H1 (cell line): ENCODE data around the gene KLHL2. TPM values are rescaled to one million over a fixed set of nuclear protein-coding genes. Genes with fewer than 3 reads are reported as not detected.

ENCODE experiments used
- CTCF ChIA-PET: fragments of 300-600 bp; sonication (Branson Sonifier 250); formaldehyde crosslinking; loops from one replicate; lab custom pipeline; 2021; ENCODE audit not compliant: partially characterized antibody; lab: Charles Lee
- POLR2A ChIA-PET: fragments of 300-600 bp; sonication (Branson Sonifier 250); formaldehyde crosslinking; loops from one replicate; lab custom pipeline; 2021; ENCODE audit warnings: inconsistent platforms; ENCODE audit not compliant: partially characterized antibody; lab: Charles Lee
- DNase-seq, 2 experiments: peaks; one replicate each; pipeline versions ENCODE4 v3.0.0 to v3.0.0-alpha.2; 2010 to 2022; ENCODE audit warnings: low spot score in 2 of 2, low read depth in 1 of 2, mixed read lengths in 1 of 2
- FAIRE-seq: peaks from 2 replicates; lab custom pipeline; 2011; peaks lifted over from hg19 to GRCh38; lab: Jason Lieb, UNC
- H2AFZ ChIP-seq: 2 replicates; pipeline ENCODE4 v1.8.1; 2012; ENCODE audit warnings: low read length, inconsistent platforms
- H2AK5ac ChIP-seq: 2 replicates; pipeline ENCODE4 v1.6.1; 2013; ENCODE audit warnings: low read depth, low read length
- H2BK120ac ChIP-seq: replicated peaks from 2 replicates; pipeline ENCODE3; 2013; ENCODE audit warnings: low read depth, low read length, inconsistent platforms
- H2BK12ac ChIP-seq: 2 replicates; pipeline ENCODE4 v1.6.1; 2013; ENCODE audit warnings: low read depth, low read length
- H2BK15ac ChIP-seq: 2 replicates; pipeline ENCODE4 v1.6.1; 2013; ENCODE audit warnings: low read length
- H2BK20ac ChIP-seq: 2 replicates; pipeline ENCODE4 v1.6.1; 2013; ENCODE audit warnings: low read length
- H2BK5ac ChIP-seq: 2 replicates; pipeline ENCODE4 v1.6.1; 2013; ENCODE audit warnings: low read depth, low read length
- H3K14ac ChIP-seq: 2 replicates; pipeline ENCODE4 v1.6.1; 2013; ENCODE audit warnings: inconsistent platforms; ENCODE audit not compliant: insufficient read length
- H3K18ac ChIP-seq: 2 replicates; pipeline ENCODE4 v1.6.1; 2013; ENCODE audit warnings: low read length; ENCODE audit errors: extremely low read depth
- H3K23ac ChIP-seq: 2 replicates; pipeline ENCODE4 v1.6.1; 2013; ENCODE audit warnings: inconsistent platforms; ENCODE audit not compliant: insufficient read length
- H3K23me2 ChIP-seq: 2 replicates; pipeline ENCODE4 v1.6.1; 2013; ENCODE audit warnings: low read depth, low read length
- H3K27ac ChIP-seq: 2 replicates; pipeline ENCODE4 v1.6.1; 2011; ENCODE audit warnings: low read depth, low read length, inconsistent platforms
- H3K27me3 ChIP-seq, 4 experiments: replicated peaks in 1 of 4; 1 replicate in 1 of 4; 2 replicates in 3 of 4; pipeline versions ENCODE4 v1.6.1 to v1.8.1; 2011 to 2013; ENCODE audit warnings: low read length in 3 of 4, mild to moderate bottlenecking in 3 of 4, inconsistent platforms in 2 of 4, mixed read lengths in 2 of 4, moderate library complexity in 1 of 4; ENCODE audit not compliant: control insufficient read depth in 3 of 4, insufficient read depth in 3 of 4; ENCODE audit errors: extremely low read depth in 1 of 4
- H3K36me3 ChIP-seq, 4 experiments: 2 replicates each; pipeline versions ENCODE4 v1.6.1 to v1.8.1; 2011 to 2013; ENCODE audit warnings: mild to moderate bottlenecking in 4 of 4, low read length in 3 of 4, moderate library complexity in 2 of 4, control low read depth in 1 of 4, inconsistent platforms in 1 of 4; ENCODE audit not compliant: insufficient read depth in 4 of 4, control insufficient read depth in 2 of 4
- H3K4ac ChIP-seq: replicated peaks from 2 replicates; pipeline ENCODE3; 2013; ENCODE audit warnings: low read length, low read depth, mixed read lengths, inconsistent platforms; ENCODE audit not compliant: insufficient read length
- H3K4me1 ChIP-seq, 4 experiments: replicated peaks in 1 of 4; 1 replicate in 1 of 4; 2 replicates in 3 of 4; pipeline versions ENCODE4 v1.6.1 to v1.8.1; 2011 to 2013; ENCODE audit warnings: low read length in 3 of 4, inconsistent platforms in 2 of 4, mixed read lengths in 1 of 4; ENCODE audit not compliant: insufficient read depth in 4 of 4, control insufficient read depth in 3 of 4
- H3K4me2 ChIP-seq, 2 experiments: 2 replicates each; pipeline versions ENCODE4 v1.6.1 to v1.8.1; 2011 to 2013; ENCODE audit warnings: low read depth in 2 of 2, low read length in 2 of 2, control low read depth in 1 of 2, inconsistent platforms in 1 of 2, mild to moderate bottlenecking in 1 of 2; ENCODE audit not compliant: insufficient read depth in 1 of 2
- H3K4me3 ChIP-seq, 4 experiments: fragments of 200-600, 300-600 bp in 1 of 4; sonication (generic), shearing (Covaris generic), sonication (Bioruptor Twin) in 1 of 4; 2 replicates each; pipeline versions ENCODE4 v1.5.1 to v1.8.1; 2011 to 2016; ENCODE audit warnings: low read length in 4 of 4, low read depth in 3 of 4, control low read depth in 2 of 4, inconsistent platforms in 2 of 4, mild to moderate bottlenecking in 2 of 4, mixed read lengths in 1 of 4, moderate library complexity in 1 of 4; ENCODE audit not compliant: insufficient read depth in 2 of 4; ENCODE audit errors: extremely low read depth in 1 of 4
- H3K56ac ChIP-seq: replicated peaks from 2 replicates; pipeline ENCODE3; 2013; ENCODE audit warnings: low read depth, mild to moderate bottlenecking, mixed read lengths, low read length, inconsistent platforms; ENCODE audit not compliant: insufficient read length
- H3K79me1 ChIP-seq: 2 replicates; pipeline ENCODE4 v1.6.1; 2013; ENCODE audit warnings: low read depth, low read length, control low read depth
- H3K79me2 ChIP-seq, 2 experiments: 2 replicates each; pipeline versions ENCODE4 v1.6.1 to v1.8.1; 2012 to 2013; ENCODE audit warnings: low read length in 2 of 2, mild to moderate bottlenecking in 2 of 2, inconsistent platforms in 1 of 2; ENCODE audit not compliant: insufficient read depth in 2 of 2, control insufficient read depth in 1 of 2
- H3K9ac ChIP-seq, 4 experiments: replicated peaks in 1 of 4; 1 replicate in 1 of 4; 2 replicates in 3 of 4; pipeline versions ENCODE4 v1.6.1 to v1.8.1; 2011 to 2013; ENCODE audit warnings: low read depth in 3 of 4, low read length in 3 of 4, control low read depth in 2 of 4, mild to moderate bottlenecking in 2 of 4, moderate library complexity in 2 of 4, inconsistent platforms in 1 of 4; ENCODE audit errors: extremely low read depth in 1 of 4
- H3K9me3 ChIP-seq, 2 experiments: 2 replicates each; pipeline versions ENCODE4 v1.6.1 to v1.8.1; 2012 to 2013; ENCODE audit warnings: mild to moderate bottlenecking in 2 of 2, moderate library complexity in 2 of 2, control low read depth in 1 of 2, inconsistent platforms in 1 of 2, low read depth in 1 of 2, low read length in 1 of 2, mixed read lengths in 1 of 2; ENCODE audit not compliant: insufficient read depth in 2 of 2
- H4K20me1 ChIP-seq, 2 experiments: replicated peaks in 1 of 2; 2 replicates each; pipeline versions ENCODE3 to v1.8.1; 2011 to 2013; ENCODE audit warnings: inconsistent platforms in 2 of 2, low read length in 2 of 2, mild to moderate bottlenecking in 1 of 2; ENCODE audit not compliant: insufficient read depth in 2 of 2, control insufficient read depth in 1 of 2
- H4K5ac ChIP-seq: 2 replicates; pipeline ENCODE4 v1.6.1; 2013; ENCODE audit warnings: low read length, low read depth, mixed read lengths, inconsistent platforms; ENCODE audit not compliant: insufficient read length
- H4K8ac ChIP-seq: 2 replicates; pipeline ENCODE4 v1.8.0; 2013; ENCODE audit warnings: mild to moderate bottlenecking, moderate library complexity, low read length, inconsistent platforms; ENCODE audit not compliant: insufficient read depth; ENCODE audit errors: extremely low read depth
- H4K91ac ChIP-seq: replicated peaks from 2 replicates; pipeline ENCODE3; 2013; ENCODE audit warnings: low read length, mixed read lengths, inconsistent platforms; ENCODE audit not compliant: insufficient read length
- ASH2L ChIP-seq: fragments of 200-600, 300-600 bp; sonication (generic); IDR thresholded peaks from one replicate; pipeline ENCODE4 v1.7.1; 2017; ENCODE audit warnings: low read length
- BRCA1 ChIP-seq: IDR thresholded peaks from 2 replicates; pipeline ENCODE4 v1.6.1; 2012; ENCODE audit warnings: low read depth, low read length, improper control_type of control experiment
- CHD1 ChIP-seq: IDR thresholded peaks from 2 replicates; pipeline ENCODE4 v1.6.1; 2012; ENCODE audit warnings: low read depth, low read length, improper control_type of control experiment
- CREB1 ChIP-seq: IDR thresholded peaks from 2 replicates; pipeline ENCODE4 v1.6.1; 2012; ENCODE audit warnings: inconsistent platforms
- KDM1A ChIP-seq: fragments of 200-600, 300-600 bp; sonication (generic); IDR thresholded peaks from 2 replicates; pipeline ENCODE4 v1.7.1; 2016; ENCODE audit warnings: mild to moderate bottlenecking, low read length, borderline replicate concordance
- MAX ChIP-seq: IDR thresholded peaks from 2 replicates; pipeline ENCODE4 v1.6.1; 2012; ENCODE audit warnings: inconsistent platforms
- PHF8 ChIP-seq: fragments of 200-600 bp; sonication (generic); conservative IDR thresholded peaks from 2 replicates; pipeline ENCODE4 v1.7.1; 2012; ENCODE audit warnings: low read depth, mild to moderate bottlenecking, inconsistent platforms, low read length, moderate library complexity
- POLR2A ChIP-seq, 2 experiments: IDR thresholded peaks; 1 replicate in 1 of 2; 2 replicates in 1 of 2; pipeline ENCODE4 v1.6.1; 2011; ENCODE audit warnings: low read depth in 2 of 2, low read length in 2 of 2, mild to moderate bottlenecking in 2 of 2; ENCODE audit errors: control extremely low read depth in 1 of 2
- POLR2AphosphoS5 ChIP-seq: IDR thresholded peaks from 2 replicates; pipeline ENCODE4 v1.6.1; 2011; ENCODE audit warnings: low read depth, low read length
- SP2 ChIP-seq: IDR thresholded peaks from 2 replicates; pipeline ENCODE4 v1.6.1; 2012; ENCODE audit warnings: mild to moderate bottlenecking, low read length, inconsistent platforms
- TAF1 ChIP-seq: IDR thresholded peaks from 2 replicates; pipeline ENCODE4 v1.6.1; 2011; ENCODE audit warnings: mild to moderate bottlenecking, low read depth, low read length
- YY1 ChIP-seq: IDR thresholded peaks from 2 replicates; pipeline ENCODE4 v1.6.1; 2011; ENCODE audit warnings: low read depth, mild to moderate bottlenecking, low read length
- WGBS, 2 experiments: shearing (Covaris generic) in 1 of 2; methylation state at CpG; one replicate each; pipeline versions ENCODE4 v1.1.6 to v1.1.7; 2013 to 2015; ENCODE audit warnings: low lambda C conversion rate in 2 of 2, mixed read lengths in 2 of 2, inconsistent platforms in 1 of 2, low coverage in 1 of 2, missing lambda C conversion rate in 1 of 2; ENCODE audit not compliant: insufficient replicate concordance in 2 of 2, insufficient coverage in 1 of 2, insufficient read length in 1 of 2; ENCODE audit errors: extremely low coverage in 1 of 2, missing lambda C conversion rate in 1 of 2; 5-methylcytosine and 5-hydroxymethylcytosine counted together
- polyA plus RNA-seq, 7 experiments: library from polyadenylated mRNA; depleted of rRNA in 3 of 7; stranded (reverse) in 5 of 7; unstranded in 2 of 7; fragments of >200 nt in 5 of 7; fragments of 200-250 nt in 2 of 7; gene quantifications; 1 replicate in 5 of 7; 2 replicates in 1 of 7; 4 replicates in 1 of 7; pipeline versions ENCODE4 v1.2.1 to v1.2.3, GENCODE V29; 2011 to 2013; ENCODE audit warnings: missing spikeins in 2 of 7, mixed read lengths in 2 of 7
- total RNA-seq: library from RNA; stranded (reverse); fragmentation: NEBNext Ultra II Directional; extraction: Animal tissue kit (Norgen Biotek cat#: 25700); gene quantifications from 2 replicates; pipeline ENCODE4 v1.2.1, GENCODE V29; 2021

The KLHL2 gene
- total and polyA plus RNA-seq, 2 of the 8 experiments (the other 6 are each of a cell fraction or from before 2014, with no cell fraction given), result 5.2 to 12.0 TPM

GRCh38 chr4:165312506-165312905, 105.1 kb downstream of the KLHL2 start:
- no peaks in the 10 kb centered on the region for H3K79me1 ChIP-seq
- H2AFZ ChIP-seq, result no peak overlapping the region
- H4K8ac ChIP-seq, result no peak overlapping the region
- H3K9ac ChIP-seq, result no peak overlapping the region
- H2BK12ac ChIP-seq, result no peak overlapping the region
- no peak overlapping the region for H2BK15ac ChIP-seq
- no peak overlapping the region for H3K27ac ChIP-seq
- H3K23me2 ChIP-seq, result no peaks in the 10 kb centered on the region
- no peaks in the 10 kb centered on the region for H3K4me1 ChIP-seq
- DNase-seq, result no peak
- no peak overlapping the region for H3K4ac ChIP-seq
- peaks cover 0 to 7% of the 10 kb centered on the region in 2 experiments; a peak in 1 of 4 replicates for H3K9me3 ChIP-seq
- H3K56ac ChIP-seq, result no peak overlapping the region
- no peak overlapping the region for H4K91ac ChIP-seq
- H2BK5ac ChIP-seq, result no peak overlapping the region
- peaks cover 0 to 5% (median 1%) of the 10 kb centered on the region in 4 experiments; a peak in 2 of 8 replicates for H3K36me3 ChIP-seq
- no peak overlapping the region for H3K14ac ChIP-seq
- H4K20me1 ChIP-seq, result no peaks in the 10 kb centered on the region
- ChIA-PET POLR2A (interaction anchor here (1.2 kb wide), 1 partner anchor 15 kb away, joined by 3 read pairs; the partner anchor contains the start of gene MSMO1), CTCF (interaction anchor here (0.6 kb wide), 1 partner anchor 142 kb away, joined by 4 read pairs; no protein-coding TSS in a partner anchor)
- H4K5ac ChIP-seq, result no peak overlapping the region
- no peak overlapping the region for H2AK5ac ChIP-seq
- FAIRE-seq, result no peak
- 93% methylated on average over 2 of the region's 2 CpGs; no CpG with 5 or more reads in 1 of the 2 experiments for WGBS, 2 experiments
- no peak overlapping the region for H3K4me3 ChIP-seq
- H2BK20ac ChIP-seq, result no peak overlapping the region
- no peaks in the 10 kb centered on the region for H3K27me3 ChIP-seq
- H3K23ac ChIP-seq, result no peak overlapping the region
- H3K4me2 ChIP-seq, result no peak overlapping the region
- TF ChIP-seq POLR2AphosphoS5 (no peak), CHD1 (no peak), POLR2A (IDR thresholded peaks at IDR 0.05; ENCODE audit: control extremely low read depth in 1 of 2, low read depth in 2 of 2, low read length in 2 of 2) (no peak), TAF1 (no peak), CREB1 (no peak), BRCA1 (no peak), KDM1A (no peak), MAX (no peak), YY1 (no peak), PHF8 (no peak), SP2 (no peak), ASH2L (no peak)
- no peak overlapping the region for H2BK120ac ChIP-seq
- no peaks in the 10 kb centered on the region for H3K79me2 ChIP-seq
- no peak overlapping the region for H3K18ac ChIP-seq
